IPS-18a (cell line): Measurements from ENCODE around the gene APOL6.
A peak's percentile ranks its signal among the peaks of the same experiment; 100 is the strongest.

Source experiments
- H3K27ac ChIP-seq: one replicate; pipeline ENCODE4 v1.5.1; 2013; ENCODE audit warnings: low read length
- H3K27me3 ChIP-seq: one replicate; pipeline ENCODE4 v1.6.1; 2013; ENCODE audit warnings: mild to moderate bottlenecking, low read length; ENCODE audit not compliant: control insufficient read depth, insufficient read depth
- H3K36me3 ChIP-seq: one replicate; pipeline ENCODE4 v1.6.1; 2013; ENCODE audit warnings: low read depth, low read length; ENCODE audit not compliant: control insufficient read depth
- H3K4me1 ChIP-seq: one replicate; pipeline ENCODE4 v1.6.1; 2013; ENCODE audit warnings: low read depth, low read length; ENCODE audit not compliant: control insufficient read depth
- H3K4me3 ChIP-seq: one replicate; pipeline ENCODE4 v1.5.1; 2013; ENCODE audit warnings: low read length
- H3K9ac ChIP-seq: one replicate; pipeline ENCODE4 v1.6.1; 2013; ENCODE audit warnings: mild to moderate bottlenecking, low read length, moderate library complexity
- H3K9me3 ChIP-seq: one replicate; pipeline ENCODE4 v1.6.1; 2013; ENCODE audit warnings: low read depth, low read length; ENCODE audit not compliant: control insufficient read depth

APOL6 gene, protein sequence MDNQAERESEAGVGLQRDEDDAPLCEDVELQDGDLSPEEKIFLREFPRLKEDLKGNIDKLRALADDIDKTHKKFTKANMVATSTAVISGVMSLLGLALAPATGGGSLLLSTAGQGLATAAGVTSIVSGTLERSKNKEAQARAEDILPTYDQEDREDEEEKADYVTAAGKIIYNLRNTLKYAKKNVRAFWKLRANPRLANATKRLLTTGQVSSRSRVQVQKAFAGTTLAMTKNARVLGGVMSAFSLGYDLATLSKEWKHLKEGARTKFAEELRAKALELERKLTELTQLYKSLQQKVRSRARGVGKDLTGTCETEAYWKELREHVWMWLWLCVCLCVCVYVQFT

GRCh38 chr22:35648066-35649025, at the start of gene APOL6:
Gene APOL6 (plus strand): TSS chr22:35648446. CDS start chr22:35656426, 7,980 bp downstream.
- Histone ChIP-seq H3K9me3 (no peaks in the 10 kb centered on the region), H3K4me3 (peak within 1 kb of the TSS; percentile 19), H3K27ac (peak within 1 kb of the TSS; percentile 47), H3K9ac (peak within 1 kb of the TSS; percentile 10), H3K36me3 (no peaks in the 10 kb centered on the region), H3K27me3 (no peaks in the 10 kb centered on the region), H3K4me1 (peaks cover 11% of the 10 kb centered on the region)

- H3K4me1 ChIP-seq: no peaks in the 10 kb centered on the region
- no peaks in the 10 kb centered on the region for H3K9me3 ChIP-seq
- H3K4me3 ChIP-seq: no peak overlapping the region
- H3K9ac ChIP-seq: no peak overlapping the region
- no peaks in the 10 kb centered on the region for H3K27me3 ChIP-seq
- no peaks in the 10 kb centered on the region for H3K36me3 ChIP-seq
- H3K27ac ChIP-seq: no peak overlapping the region
Observed at GRCh38 chr22:35599364-35599763, 48.9 kb upstream of the APOL6 start.

DNA sequence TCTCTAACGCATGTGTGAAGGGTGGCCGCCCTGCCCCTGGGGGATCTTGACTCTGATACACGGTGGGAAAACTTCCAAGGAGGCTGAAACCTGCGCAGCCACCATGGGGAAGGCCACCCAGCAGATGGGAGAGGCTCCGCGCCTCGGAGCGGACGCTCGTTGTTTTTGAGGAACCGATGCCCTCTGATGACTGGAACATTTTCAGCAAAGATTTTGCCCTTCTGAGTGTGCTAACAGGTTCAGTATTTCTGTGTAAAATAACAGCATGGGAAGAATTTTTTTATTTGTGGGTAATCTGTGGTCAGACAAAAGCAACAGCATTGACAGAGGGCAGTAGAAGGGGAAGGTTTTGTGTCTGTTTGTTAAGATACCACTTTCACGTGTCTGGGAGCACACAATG, 47.8 kb upstream of the APOL6 start:
- no peak overlapping the region for H3K9ac ChIP-seq
- H3K27me3 ChIP-seq: no peaks in the 10 kb centered on the region
- H3K4me3 ChIP-seq: no peak overlapping the region
- H3K27ac ChIP-seq: no peak overlapping the region
- H3K9me3 ChIP-seq: no peaks in the 10 kb centered on the region
- no peaks in the 10 kb centered on the region for H3K4me1 ChIP-seq
- no peaks in the 10 kb centered on the region for H3K36me3 ChIP-seq

- H3K27me3 ChIP-seq: no peaks in the 10 kb centered on the region
- no peak overlapping the region for H3K9ac ChIP-seq
- no peaks in the 10 kb centered on the region for H3K36me3 ChIP-seq
- no peaks in the 10 kb centered on the region for H3K4me1 ChIP-seq
- H3K27ac ChIP-seq: no peak overlapping the region
- no peaks in the 10 kb centered on the region for H3K9me3 ChIP-seq
- H3K4me3 ChIP-seq: no peak overlapping the region
Observed at GRCh38 chr22:35601013-35601580, 47.1 kb upstream of the APOL6 start.

GRCh38 chr22:35601743-35602615, 46.3 kb upstream of the APOL6 start:
- H3K27ac ChIP-seq: no peak overlapping the region
- H3K27me3 ChIP-seq: no peaks in the 10 kb centered on the region
- H3K9me3 ChIP-seq: no peaks in the 10 kb centered on the region
- no peak overlapping the region for H3K4me3 ChIP-seq
- H3K9ac ChIP-seq: no peak overlapping the region
- H3K4me1 ChIP-seq: no peaks in the 10 kb centered on the region
- no peaks in the 10 kb centered on the region for H3K36me3 ChIP-seq

- Histone ChIP-seq H3K4me1 (no peaks in the 10 kb centered on the region), H3K9ac (no peak overlapping the region)
Observed at GRCh38 chr22:35604621-35605368, 43.5 kb upstream of the APOL6 start.

DNA sequence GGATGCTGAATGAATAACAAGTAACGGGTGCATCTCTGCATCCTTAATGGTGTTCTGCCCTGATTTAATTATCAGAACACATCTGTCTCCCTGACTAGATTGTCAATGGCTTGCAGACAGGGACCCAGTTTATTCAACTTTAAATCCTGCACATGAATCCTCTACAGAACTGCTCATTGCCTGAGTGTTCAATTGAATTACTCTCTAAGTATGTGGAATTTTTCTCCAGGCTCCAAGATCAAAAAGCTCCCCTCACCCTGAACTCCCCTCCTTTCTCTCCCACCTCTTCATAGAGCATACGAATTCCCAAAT, 42.9 kb upstream of the APOL6 start:
- H3K9ac ChIP-seq: no peak overlapping the region
- H3K36me3 ChIP-seq: no peaks in the 10 kb centered on the region
- no peaks in the 10 kb centered on the region for H3K27me3 ChIP-seq
- H3K4me1 ChIP-seq: no peaks in the 10 kb centered on the region
- no peaks in the 10 kb centered on the region for H3K9me3 ChIP-seq
- no peak overlapping the region for H3K27ac ChIP-seq
- no peak overlapping the region for H3K4me3 ChIP-seq

More at GRCh38 chr22:35604621-35605368, 43.5 kb upstream of the APOL6 start:
- Histone ChIP-seq H3K27me3 (no peaks in the 10 kb centered on the region), H3K9me3 (no peaks in the 10 kb centered on the region), H3K27ac (no peak overlapping the region), H3K4me3 (no peak overlapping the region), H3K36me3 (no peaks in the 10 kb centered on the region)

DNA sequence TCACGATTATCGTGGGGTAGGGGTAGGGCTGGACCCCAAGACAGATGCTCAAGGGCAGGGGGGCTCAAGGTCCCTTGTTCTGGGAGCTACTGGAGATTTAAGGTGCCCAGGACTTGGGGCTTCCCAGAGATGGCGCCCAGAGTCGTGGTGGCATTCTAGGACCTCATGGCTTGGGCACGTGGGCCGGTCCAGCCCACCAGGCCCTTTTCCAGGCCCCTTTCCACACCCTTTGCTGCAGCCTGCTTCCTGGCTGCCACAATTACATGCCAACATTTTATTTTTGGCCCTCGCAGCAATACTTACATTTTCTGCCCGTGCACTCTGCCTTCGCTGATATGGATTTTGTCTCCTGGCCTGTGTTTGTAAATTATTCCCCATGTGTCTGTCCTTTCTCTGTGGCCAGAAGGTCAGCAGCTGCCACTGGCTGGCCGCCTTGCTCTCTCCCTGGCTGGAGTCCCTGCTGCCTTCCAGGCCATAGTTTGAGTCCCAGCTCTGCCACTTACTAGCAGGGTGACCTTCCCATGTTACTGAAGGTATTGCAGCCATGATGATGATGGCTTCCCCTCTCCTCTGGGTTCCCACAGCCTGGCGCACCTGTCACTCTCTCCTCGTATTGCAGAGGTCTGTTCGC, 42.3 kb upstream of the APOL6 start:
- H3K27ac ChIP-seq: no peak overlapping the region
- no peaks in the 10 kb centered on the region for H3K4me1 ChIP-seq
- H3K9ac ChIP-seq: no peak overlapping the region
- H3K36me3 ChIP-seq: no peaks in the 10 kb centered on the region
- no peaks in the 10 kb centered on the region for H3K27me3 ChIP-seq
- H3K4me3 ChIP-seq: no peak overlapping the region
- H3K9me3 ChIP-seq: no peaks in the 10 kb centered on the region

GRCh38 chr22:35606916-35607315, 41.3 kb upstream of the APOL6 start:
- H3K4me3 ChIP-seq: no peak overlapping the region
- H3K27me3 ChIP-seq: no peaks in the 10 kb centered on the region
- no peaks in the 10 kb centered on the region for H3K36me3 ChIP-seq
- H3K9me3 ChIP-seq: no peaks in the 10 kb centered on the region
- H3K4me1 ChIP-seq: no peaks in the 10 kb centered on the region
- no peak overlapping the region for H3K27ac ChIP-seq
- no peak overlapping the region for H3K9ac ChIP-seq

DNA sequence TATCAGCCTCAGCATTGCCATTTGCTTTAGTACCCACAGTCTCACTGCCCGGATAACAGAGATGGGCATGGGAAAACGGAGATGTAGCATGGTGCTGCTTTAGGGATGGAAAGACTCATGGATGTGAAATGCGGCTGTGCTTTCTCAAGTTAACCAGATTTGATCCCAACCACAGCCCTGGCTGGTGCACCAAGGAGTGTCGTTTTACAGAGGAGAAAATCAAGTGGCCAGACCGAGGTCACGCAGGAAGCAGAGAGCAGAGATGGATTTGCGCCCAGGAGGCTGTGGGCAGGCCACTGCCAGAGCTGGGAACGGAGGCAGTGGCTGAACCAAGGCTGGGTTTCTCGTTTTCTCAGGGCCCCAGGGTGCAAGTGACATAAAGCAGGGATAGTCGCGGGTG, 40.2 kb upstream of the APOL6 start:
- Histone ChIP-seq H3K36me3 (no peaks in the 10 kb centered on the region), H3K4me1 (no peaks in the 10 kb centered on the region), H3K4me3 (no peak overlapping the region), H3K27ac (no peak overlapping the region), H3K9me3 (no peaks in the 10 kb centered on the region), H3K27me3 (no peaks in the 10 kb centered on the region), H3K9ac (no peak overlapping the region)
